ENCODE data around the gene TNK2. TPM values are rescaled to one million over a fixed set of nuclear protein-coding genes. Genes with fewer than 3 reads are reported as not detected.

TNK2 gene
- polyA plus RNA-seq, 3 donors, result 0.84 to 131 (median 1.8) TPM

- H3K4me2 ChIP-seq (replicated peaks; ENCODE audit: extremely low read depth, low read length, poor library complexity, severe bottlenecking), result no peak overlapping the region
- TF ChIP-seq, protein P1, sequence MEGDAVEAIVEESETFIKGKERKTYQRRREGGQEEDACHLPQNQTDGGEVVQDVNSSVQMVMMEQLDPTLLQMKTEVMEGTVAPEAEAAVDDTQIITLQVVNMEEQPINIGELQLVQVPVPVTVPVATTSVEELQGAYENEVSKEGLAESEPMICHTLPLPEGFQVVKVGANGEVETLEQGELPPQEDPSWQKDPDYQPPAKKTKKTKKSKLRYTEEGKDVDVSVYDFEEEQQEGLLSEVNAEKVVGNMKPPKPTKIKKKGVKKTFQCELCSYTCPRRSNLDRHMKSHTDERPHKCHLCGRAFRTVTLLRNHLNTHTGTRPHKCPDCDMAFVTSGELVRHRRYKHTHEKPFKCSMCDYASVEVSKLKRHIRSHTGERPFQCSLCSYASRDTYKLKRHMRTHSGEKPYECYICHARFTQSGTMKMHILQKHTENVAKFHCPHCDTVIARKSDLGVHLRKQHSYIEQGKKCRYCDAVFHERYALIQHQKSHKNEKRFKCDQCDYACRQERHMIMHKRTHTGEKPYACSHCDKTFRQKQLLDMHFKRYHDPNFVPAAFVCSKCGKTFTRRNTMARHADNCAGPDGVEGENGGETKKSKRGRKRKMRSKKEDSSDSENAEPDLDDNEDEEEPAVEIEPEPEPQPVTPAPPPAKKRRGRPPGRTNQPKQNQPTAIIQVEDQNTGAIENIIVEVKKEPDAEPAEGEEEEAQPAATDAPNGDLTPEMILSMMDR (IDR thresholded peaks at IDR 0.05), result no peak
- Mint-ChIP-seq H3K4me1 (peaks cover 6% of the 10 kb centered on the region), H3K27me3 (ENCODE audit: low read depth in 3 of 3) (peaks cover 0 to 3% (median 0%) of the 10 kb centered on the region in 3 donors), H3K36me3 (peaks cover 46 to 76% of the 10 kb centered on the region in 2 donors), H3K4me3 (no peak overlapping the region), H3K27ac (peak overlapping the region in 1 of 7 donors; percentile 12), H3K9me3 (peaks cover 0 to 2% (median 0%) of the 10 kb centered on the region in 7 donors)
- 96% methylated on average over 26 of the region's 30 CpGs for WGBS (ENCODE audit: insufficient coverage)
- H3K27me3 ChIP-seq (ENCODE audit: control insufficient read depth in 2 of 2, insufficient read depth in 2 of 2, low read length in 2 of 2), result no peaks in the 10 kb centered on the region
- no peaks in the 10 kb centered on the region for H3K79me2 ChIP-seq (ENCODE audit: insufficient read depth, low read length)
- H2AFZ ChIP-seq (ENCODE audit: insufficient read depth, low read depth, low read length, poor library complexity, severe bottlenecking), result no peak overlapping the region
- H3K4me1 ChIP-seq (ENCODE audit: control insufficient read depth in 1 of 2, insufficient read depth in 2 of 2, low read length in 2 of 2), result no peaks in the 10 kb centered on the region
- H3K27ac ChIP-seq (ENCODE audit: low read depth in 1 of 2, low read length in 2 of 2), result no peak overlapping the region
- H3K9me3 ChIP-seq (replicated peaks in 1 of 2; ENCODE audit: control insufficient read depth in 1 of 2, insufficient read depth in 1 of 2, low read length in 2 of 2), result no peaks in the 10 kb centered on the region
- peaks cover 92% of the 10 kb centered on the region for H4K20me1 ChIP-seq (ENCODE audit: insufficient read depth, low read length)
- no peak for DNase-seq
- no peak overlapping the region for H3K9ac ChIP-seq (ENCODE audit: insufficient read depth, low read length, poor library complexity, severe bottlenecking)
- H3K36me3 ChIP-seq (replicated peaks in 1 of 2; ENCODE audit: control insufficient read depth in 1 of 2, insufficient read depth in 2 of 2, low read length in 2 of 2), result peaks cover 69 to 82% of the 10 kb centered on the region in 2 donors
- intact Hi-C loops (cut with micrococcal nuclease), result no loop called here
- no peak overlapping the region for H3K4me3 ChIP-seq (replicated peaks in 1 of 3; ENCODE audit: low read depth in 2 of 3, low read length in 3 of 3)
Measured at GRCh38 chr3:195866686-195867511, 41.5 kb downstream of the TNK2 start.

GRCh38 chr3:195865752-195866151 is 42.6 kb downstream of the TNK2 start:
- no peaks in the 10 kb centered on the region for H3K79me2 ChIP-seq (ENCODE audit: insufficient read depth, low read length)
- H3K9me3 ChIP-seq (replicated peaks in 1 of 2; ENCODE audit: control insufficient read depth in 1 of 2, insufficient read depth in 1 of 2, low read length in 2 of 2), result no peaks in the 10 kb centered on the region
- TF ChIP-seq, protein P1 (IDR thresholded peaks at IDR 0.05), result no peak
- WGBS (ENCODE audit: insufficient coverage), result 96% methylated on average over 12 of the region's 15 CpGs
- H3K4me3 ChIP-seq (replicated peaks in 1 of 3; ENCODE audit: low read depth in 2 of 3, low read length in 3 of 3), result no peak overlapping the region
- Mint-ChIP-seq H3K4me1 (peaks cover 6% of the 10 kb centered on the region), H3K9me3 (peaks cover 0 to 2% (median 0%) of the 10 kb centered on the region in 7 donors), H3K36me3 (peaks cover 38 to 64% of the 10 kb centered on the region in 2 donors), H3K27ac (peak overlapping the region in 1 of 7 donors; percentile 10), H3K4me3 (no peak overlapping the region), H3K27me3 (ENCODE audit: low read depth in 3 of 3) (peaks cover 0 to 3% (median 0%) of the 10 kb centered on the region in 3 donors)
- H3K9ac ChIP-seq (ENCODE audit: insufficient read depth, low read length, poor library complexity, severe bottlenecking), result no peak overlapping the region
- peaks cover 80% of the 10 kb centered on the region for H4K20me1 ChIP-seq (ENCODE audit: insufficient read depth, low read length)
- intact Hi-C loops (cut with micrococcal nuclease), result no loop called here
- H3K4me1 ChIP-seq (ENCODE audit: control insufficient read depth in 1 of 2, insufficient read depth in 2 of 2, low read length in 2 of 2), result no peaks in the 10 kb centered on the region
- H3K27me3 ChIP-seq (ENCODE audit: control insufficient read depth in 2 of 2, insufficient read depth in 2 of 2, low read length in 2 of 2), result no peaks in the 10 kb centered on the region
- no peak overlapping the region for H3K4me2 ChIP-seq (replicated peaks; ENCODE audit: extremely low read depth, low read length, poor library complexity, severe bottlenecking)
- H3K36me3 ChIP-seq (replicated peaks in 1 of 2; ENCODE audit: control insufficient read depth in 1 of 2, insufficient read depth in 2 of 2, low read length in 2 of 2), result peaks cover 60 to 71% of the 10 kb centered on the region in 2 donors
- H3K27ac ChIP-seq (ENCODE audit: low read depth in 1 of 2, low read length in 2 of 2), result no peak overlapping the region
- no peak overlapping the region for H2AFZ ChIP-seq (ENCODE audit: insufficient read depth, low read depth, low read length, poor library complexity, severe bottlenecking)
- DNase-seq, result no peak

Data from CD14-positive monocyte (primary cell).